ENCODE results near the gene TRIM16. TPM values are rescaled to one million over a fixed set of nuclear protein-coding genes. Genes with fewer than 3 reads are reported as not detected.
"Not testable (repeated sequence)": the region's sequence is repeated elsewhere in the genome, so short reads cannot be mapped to it uniquely, and the experiment has no call there.

TRIM16 gene
- total RNA-seq, 1 donor from 2014 or later, result 16.7 TPM

GRCh38 chr17:15683135-15683534 lies 976 bp downstream of the TRIM16 start:
- peak overlapping the region; percentile 71 for H3K27ac Mint-ChIP-seq

GRCh38 chr17:15675991-15676390 lies 8.1 kb downstream of the TRIM16 start:
- H3K36me3 Mint-ChIP-seq (ENCODE audit: low read depth), result peaks cover 27% of the 10 kb centered on the region
- H3K27me3 Mint-ChIP-seq (ENCODE audit: insufficient read depth); DNase-seq (ENCODE audit: low spot score); H3K9me3 Mint-ChIP-seq; H3K27ac Mint-ChIP-seq; intact Hi-C loops (cut with micrococcal nuclease); H3K4me1 Mint-ChIP-seq (ENCODE audit: low read depth); H3K4me3 Mint-ChIP-seq: not testable (repeated sequence)

More at GRCh38 chr17:15683135-15683534, 976 bp downstream of the TRIM16 start:
- DNase-seq (ENCODE audit: low spot score); H3K9me3 Mint-ChIP-seq; H3K27me3 Mint-ChIP-seq (ENCODE audit: insufficient read depth); intact Hi-C loops (cut with micrococcal nuclease): not testable (repeated sequence)
- Mint-ChIP-seq H3K36me3 (ENCODE audit: low read depth) (peaks cover 11% of the 10 kb centered on the region), H3K4me3 (peak overlapping the region; percentile 95), H3K4me1 (ENCODE audit: low read depth) (peaks cover 30% of the 10 kb centered on the region)

GRCh38 chr17:15674640-15675039 lies 9.5 kb downstream of the TRIM16 start:
- H3K4me1 Mint-ChIP-seq (ENCODE audit: low read depth); H3K27me3 Mint-ChIP-seq (ENCODE audit: insufficient read depth); intact Hi-C loops (cut with micrococcal nuclease); H3K9me3 Mint-ChIP-seq; H3K27ac Mint-ChIP-seq; DNase-seq (ENCODE audit: low spot score); H3K4me3 Mint-ChIP-seq: not testable (repeated sequence)
- H3K36me3 Mint-ChIP-seq (ENCODE audit: low read depth), result peaks cover 23% of the 10 kb centered on the region

- H3K9me3 Mint-ChIP-seq; intact Hi-C loops (cut with micrococcal nuclease); DNase-seq (ENCODE audit: low spot score); H3K27me3 Mint-ChIP-seq (ENCODE audit: insufficient read depth); H3K4me3 Mint-ChIP-seq; H3K27ac Mint-ChIP-seq; H3K4me1 Mint-ChIP-seq (ENCODE audit: low read depth): not testable (repeated sequence)
- H3K36me3 Mint-ChIP-seq (ENCODE audit: low read depth), result peaks cover 19% of the 10 kb centered on the region
Measured at GRCh38 chr17:15669526-15669925, 14.6 kb downstream of the TRIM16 start.

- Mint-ChIP-seq H3K27ac (no peak overlapping the region), H3K36me3 (ENCODE audit: low read depth) (peaks cover 20% of the 10 kb centered on the region), H3K4me3 (no peak overlapping the region), H3K27me3 (ENCODE audit: insufficient read depth) (no peaks in the 10 kb centered on the region), H3K9me3 (no peaks in the 10 kb centered on the region), H3K4me1 (ENCODE audit: low read depth) (peaks cover 10% of the 10 kb centered on the region)
- DNase-seq (ENCODE audit: low spot score), result no peak
- intact Hi-C loops (cut with micrococcal nuclease), result no loop called here
Measured at GRCh38 chr17:15663691-15664090, 20.4 kb downstream of the TRIM16 start.

GRCh38 chr17:15663176-15663575 lies 20.9 kb downstream of the TRIM16 start:
- Mint-ChIP-seq H3K36me3 (ENCODE audit: low read depth) (peaks cover 19% of the 10 kb centered on the region), H3K27ac (no peak overlapping the region), H3K4me3 (no peak overlapping the region), H3K4me1 (ENCODE audit: low read depth) (peaks cover 10% of the 10 kb centered on the region), H3K27me3 (ENCODE audit: insufficient read depth) (no peaks in the 10 kb centered on the region), H3K9me3 (no peaks in the 10 kb centered on the region)
- intact Hi-C loops (cut with micrococcal nuclease), result no loop called here
- no peak for DNase-seq (ENCODE audit: low spot score)

GRCh38 chr17:15662681-15663080 lies 21.4 kb downstream of the TRIM16 start:
- Mint-ChIP-seq H3K4me3 (no peak overlapping the region), H3K27me3 (ENCODE audit: insufficient read depth) (no peaks in the 10 kb centered on the region), H3K27ac (no peak overlapping the region), H3K4me1 (ENCODE audit: low read depth) (peaks cover 10% of the 10 kb centered on the region), H3K36me3 (ENCODE audit: low read depth) (peaks cover 15% of the 10 kb centered on the region), H3K9me3 (no peaks in the 10 kb centered on the region)
- DNase-seq (ENCODE audit: low spot score), result no peak
- intact Hi-C loops (cut with micrococcal nuclease), result no loop called here

- peaks cover 19% of the 10 kb centered on the region for H3K36me3 Mint-ChIP-seq (ENCODE audit: low read depth)
- no peak for DNase-seq (ENCODE audit: low spot score)
- H3K27me3 Mint-ChIP-seq (ENCODE audit: insufficient read depth), result no peaks in the 10 kb centered on the region
- no peaks in the 10 kb centered on the region for H3K9me3 Mint-ChIP-seq
- no peak overlapping the region for H3K4me3 Mint-ChIP-seq
- peaks cover 16% of the 10 kb centered on the region for H3K4me1 Mint-ChIP-seq (ENCODE audit: low read depth)
- no peak overlapping the region for H3K27ac Mint-ChIP-seq
- intact Hi-C loops (cut with micrococcal nuclease), result no loop called here
Measured at GRCh38 chr17:15660077-15660476, 24.0 kb downstream of the TRIM16 start.

GRCh38 chr17:15659663-15660062 lies 24.4 kb downstream of the TRIM16 start:
- Mint-ChIP-seq H3K4me3 (no peak overlapping the region), H3K36me3 (ENCODE audit: low read depth) (peaks cover 19% of the 10 kb centered on the region), H3K4me1 (ENCODE audit: low read depth) (peaks cover 16% of the 10 kb centered on the region), H3K9me3 (no peaks in the 10 kb centered on the region), H3K27ac (no peak overlapping the region), H3K27me3 (ENCODE audit: insufficient read depth) (no peaks in the 10 kb centered on the region)
- intact Hi-C loops (cut with micrococcal nuclease), result no loop called here
- no peak for DNase-seq (ENCODE audit: low spot score)

- intact Hi-C loops (cut with micrococcal nuclease), result no loop called here
- Mint-ChIP-seq H3K4me1 (ENCODE audit: low read depth) (peaks cover 16% of the 10 kb centered on the region), H3K36me3 (ENCODE audit: low read depth) (peaks cover 19% of the 10 kb centered on the region), H3K27me3 (ENCODE audit: insufficient read depth) (no peaks in the 10 kb centered on the region), H3K9me3 (no peaks in the 10 kb centered on the region), H3K4me3 (no peak overlapping the region), H3K27ac (no peak overlapping the region)
- no peak for DNase-seq (ENCODE audit: low spot score)
Measured at GRCh38 chr17:15659236-15659635, 24.9 kb downstream of the TRIM16 start.

- H3K4me1 Mint-ChIP-seq (ENCODE audit: low read depth), result peaks cover 16% of the 10 kb centered on the region
- intact Hi-C loops (cut with micrococcal nuclease), result no loop called here
- no peak for DNase-seq (ENCODE audit: low spot score)
- no peaks in the 10 kb centered on the region for H3K9me3 Mint-ChIP-seq
- H3K4me3 Mint-ChIP-seq, result no peak overlapping the region
- H3K27me3 Mint-ChIP-seq (ENCODE audit: insufficient read depth), result no peaks in the 10 kb centered on the region
- H3K27ac Mint-ChIP-seq, result no peak overlapping the region
- H3K36me3 Mint-ChIP-seq (ENCODE audit: low read depth), result peaks cover 15% of the 10 kb centered on the region
Measured at GRCh38 chr17:15658296-15658695, 25.8 kb downstream of the TRIM16 start.

- no peak overlapping the region for H3K4me3 Mint-ChIP-seq
- no peaks in the 10 kb centered on the region for H3K9me3 Mint-ChIP-seq
- peaks cover 16% of the 10 kb centered on the region for H3K4me1 Mint-ChIP-seq (ENCODE audit: low read depth)
- DNase-seq (ENCODE audit: low spot score), result no peak
- intact Hi-C loops (cut with micrococcal nuclease), result no loop called here
- no peaks in the 10 kb centered on the region for H3K27me3 Mint-ChIP-seq (ENCODE audit: insufficient read depth)
- no peak overlapping the region for H3K27ac Mint-ChIP-seq
- peaks cover 15% of the 10 kb centered on the region for H3K36me3 Mint-ChIP-seq (ENCODE audit: low read depth)
Measured at GRCh38 chr17:15657868-15658267, 26.2 kb downstream of the TRIM16 start.

- H3K4me3 Mint-ChIP-seq, result no peak overlapping the region
- no peaks in the 10 kb centered on the region for H3K27me3 Mint-ChIP-seq (ENCODE audit: insufficient read depth)
- peaks cover 17% of the 10 kb centered on the region for H3K36me3 Mint-ChIP-seq (ENCODE audit: low read depth)
- no peak overlapping the region for H3K27ac Mint-ChIP-seq
- peaks cover 25% of the 10 kb centered on the region for H3K4me1 Mint-ChIP-seq (ENCODE audit: low read depth)
- H3K9me3 Mint-ChIP-seq, result no peaks in the 10 kb centered on the region
- intact Hi-C loops (cut with micrococcal nuclease), result no loop called here
- DNase-seq (ENCODE audit: low spot score), result no peak
Measured at GRCh38 chr17:15654886-15655561, 29.1 kb downstream of the TRIM16 start.

GRCh38 chr17:15654401-15654800 lies 29.7 kb downstream of the TRIM16 start:
- H3K36me3 Mint-ChIP-seq (ENCODE audit: low read depth), result peaks cover 17% of the 10 kb centered on the region
- H3K4me1 Mint-ChIP-seq (ENCODE audit: low read depth), result peaks cover 32% of the 10 kb centered on the region
- H3K4me3 Mint-ChIP-seq; intact Hi-C loops (cut with micrococcal nuclease); H3K27ac Mint-ChIP-seq; H3K9me3 Mint-ChIP-seq; H3K27me3 Mint-ChIP-seq (ENCODE audit: insufficient read depth); DNase-seq (ENCODE audit: low spot score): not testable (repeated sequence)
